TTC549 (cell line): Measurements from ENCODE around the gene FAM107B.
"Not testable (repeated sequence)": the region's sequence is repeated elsewhere in the genome, so short reads cannot be mapped to it uniquely, and the experiment has no call there.

ENCODE experiments used
- FAIRE-seq: peaks from 2 replicates; lab custom pipeline; 2012; peaks lifted over from hg19 to GRCh38; lab: Jason Lieb, UNC

The FAM107B gene

DNA sequence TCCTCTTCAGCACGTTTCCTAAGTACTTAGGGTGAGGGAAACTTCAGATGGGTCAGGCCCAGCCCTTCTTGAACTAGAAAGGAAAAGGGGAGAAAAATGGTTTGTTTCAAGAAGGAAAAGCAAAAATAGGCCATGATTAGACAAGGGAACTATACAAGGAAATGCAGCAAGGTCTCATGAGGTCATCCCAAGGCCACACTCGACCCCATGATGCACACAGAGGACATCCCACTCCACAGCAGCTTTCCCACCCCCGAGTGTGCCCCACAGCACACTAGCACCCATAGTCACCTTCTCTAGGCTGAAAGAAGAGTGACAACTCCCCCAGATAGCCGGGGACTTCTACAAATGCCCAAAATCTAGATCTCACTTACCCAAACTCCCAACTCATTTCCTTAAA is 173.4 kb downstream of the FAM107B start:
- no peak for FAIRE-seq

DNA sequence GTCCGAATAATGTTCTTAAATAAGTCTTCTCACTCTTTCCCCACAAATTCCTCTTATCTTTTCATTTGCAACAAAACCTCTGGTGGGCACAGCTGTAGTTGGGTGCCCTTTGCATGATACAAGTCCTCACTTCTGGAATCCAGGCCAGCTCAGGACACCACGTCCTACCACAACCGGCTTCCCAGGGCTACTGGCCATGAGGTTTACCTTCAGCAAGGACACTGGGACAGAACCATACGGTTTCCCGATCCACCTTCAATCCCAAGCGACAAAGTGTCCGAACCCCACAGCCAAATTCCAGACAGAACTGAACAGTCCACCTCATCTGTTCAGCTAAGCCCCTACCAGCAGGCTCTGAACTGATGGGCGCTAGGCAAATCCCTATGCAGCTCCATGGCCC is 174.6 kb downstream of the FAM107B start:
- no peak for FAIRE-seq

DNA sequence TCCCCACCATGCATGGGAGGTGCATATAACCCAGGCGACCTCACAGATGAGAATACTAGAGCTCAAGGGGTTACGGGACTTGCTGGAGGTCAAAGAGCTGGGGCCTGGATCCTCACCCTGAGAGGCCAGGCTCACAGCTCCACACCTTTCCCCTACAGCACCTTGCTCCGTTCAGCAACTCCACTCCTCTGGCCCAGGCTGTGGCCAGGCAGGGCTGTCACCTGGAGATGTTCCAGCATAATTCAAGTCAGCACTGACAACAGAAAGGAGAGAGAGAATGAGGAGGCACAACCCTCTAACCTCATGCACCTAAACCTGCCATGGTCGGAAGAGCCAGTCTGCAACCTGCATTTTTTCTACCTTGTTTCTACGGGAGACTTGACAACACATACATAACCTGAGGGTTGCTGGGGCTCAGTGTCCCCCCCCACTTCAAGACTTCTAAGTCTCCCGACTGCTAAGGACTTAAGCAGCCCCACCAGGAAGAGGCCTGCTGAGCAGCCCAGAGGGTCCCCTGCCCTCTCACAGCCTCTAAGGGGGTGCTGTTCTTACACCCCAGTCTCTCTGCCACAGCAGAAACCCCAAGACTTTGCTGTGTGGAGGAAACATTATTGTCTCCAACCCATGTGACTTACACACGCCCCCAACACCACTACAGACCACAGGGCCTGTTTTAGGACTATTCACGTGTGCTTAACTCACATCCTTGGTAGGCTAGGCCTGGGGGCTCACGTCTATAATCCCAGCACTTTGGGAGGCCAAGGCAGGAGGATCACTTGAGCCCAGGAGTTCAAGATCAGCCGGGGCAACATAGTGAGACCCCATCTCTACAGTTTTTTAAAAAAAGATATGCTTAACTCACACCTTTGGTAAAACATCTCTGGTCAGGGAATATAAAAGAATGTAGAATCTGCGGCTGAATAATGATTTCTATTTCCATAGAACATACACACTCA is 175.6 kb downstream of the FAM107B start:
- FAIRE-seq: no peak

DNA sequence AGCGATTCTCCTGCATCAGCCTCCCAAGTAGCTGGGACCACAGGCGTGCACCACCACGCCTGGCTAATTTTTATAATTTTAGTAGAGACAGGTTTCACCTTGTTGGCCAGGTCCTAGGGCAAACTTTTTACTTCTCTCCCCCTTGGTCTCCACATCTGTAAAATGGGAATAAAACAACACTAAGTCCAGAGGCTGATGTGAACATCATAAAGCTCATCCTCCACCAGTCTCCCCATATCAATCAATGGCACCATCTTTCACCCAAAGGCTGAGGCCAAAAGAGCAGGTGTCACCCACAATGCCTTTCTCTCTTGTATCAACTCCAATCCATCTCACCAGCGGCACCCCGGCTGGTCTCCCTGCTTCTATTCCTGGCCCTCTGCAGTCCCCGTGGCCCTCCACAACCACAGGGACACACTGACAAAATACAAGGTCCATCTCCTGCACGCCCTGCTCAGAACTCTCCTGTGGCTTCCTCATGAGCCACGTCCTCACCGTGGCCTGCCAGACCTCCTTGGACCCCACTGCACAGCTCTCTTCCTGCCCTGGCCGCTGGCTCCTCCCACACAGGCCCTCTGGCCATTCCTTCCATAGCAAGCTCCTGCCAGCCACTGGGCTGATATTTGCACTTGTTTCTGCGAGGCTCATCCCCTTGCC is 179.0 kb downstream of the FAM107B start:
- FAIRE-seq: no peak

DNA sequence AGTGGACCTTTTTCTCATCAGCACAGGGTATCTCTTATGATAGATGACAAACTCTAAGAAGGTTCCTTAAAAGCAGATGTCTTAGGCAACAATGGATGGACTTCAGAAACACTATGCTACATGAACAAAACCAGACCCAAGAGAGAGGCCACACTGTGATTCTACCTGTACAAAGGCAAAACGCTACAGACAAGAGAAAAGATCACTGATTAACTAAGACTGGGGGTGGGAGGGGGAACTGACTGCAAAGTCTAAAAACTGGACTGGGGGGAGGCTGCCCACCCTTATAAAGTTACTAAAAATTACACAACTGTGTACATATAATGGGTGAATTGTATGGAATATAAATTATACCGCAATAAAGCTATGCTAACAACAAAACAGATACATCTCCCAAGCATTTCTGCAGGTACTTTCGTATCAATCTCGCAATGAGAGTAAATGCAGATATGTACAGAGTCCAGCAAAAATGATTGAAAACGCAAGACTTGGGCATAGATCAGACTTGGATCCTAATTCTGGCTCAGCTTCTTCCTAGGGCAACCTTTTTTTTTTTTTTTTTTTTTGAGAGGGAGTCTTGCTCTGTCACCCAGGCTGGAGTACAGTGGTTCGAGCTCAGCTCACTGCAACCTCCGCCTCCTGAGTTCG is 179.7 kb downstream of the FAM107B start:
- no peak for FAIRE-seq

DNA sequence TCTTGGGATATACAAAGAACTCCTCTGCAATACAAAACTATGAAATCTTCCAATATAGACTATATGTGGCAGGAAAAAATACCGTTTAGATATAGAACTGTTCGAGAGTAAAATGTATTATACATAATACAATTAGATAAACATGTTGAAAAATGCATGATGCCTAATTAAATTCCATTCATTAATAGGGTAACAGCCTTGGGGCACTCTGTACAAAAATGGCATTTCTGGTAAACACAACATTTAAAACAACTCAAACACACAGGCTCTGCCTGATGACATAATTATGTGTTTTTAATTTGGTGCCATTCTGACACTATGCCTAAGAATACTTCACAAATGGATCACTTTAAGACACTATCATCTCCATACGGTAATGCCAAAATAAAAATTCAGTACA is 180.9 kb downstream of the FAM107B start:
- FAIRE-seq: no peak

DNA sequence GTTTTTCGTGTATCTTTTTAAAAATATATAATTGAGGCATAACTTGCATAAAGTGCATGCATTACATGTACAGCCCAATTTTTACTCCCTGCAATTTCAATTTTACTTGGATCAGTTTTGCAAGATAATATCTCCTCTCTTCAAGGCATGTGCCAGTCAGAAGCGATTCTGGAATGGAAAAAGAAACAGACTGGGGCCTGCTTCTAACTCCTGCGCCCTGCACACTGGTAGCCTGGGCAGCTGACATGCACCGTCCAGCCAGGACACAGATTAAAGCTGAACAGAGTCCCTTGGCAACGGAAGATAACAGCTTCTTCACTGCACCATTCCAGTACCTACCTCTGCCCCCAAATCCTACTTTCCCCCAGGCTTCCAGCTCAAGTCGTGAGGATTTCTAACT is 182.1 kb downstream of the FAM107B start:
- no peak for FAIRE-seq

DNA sequence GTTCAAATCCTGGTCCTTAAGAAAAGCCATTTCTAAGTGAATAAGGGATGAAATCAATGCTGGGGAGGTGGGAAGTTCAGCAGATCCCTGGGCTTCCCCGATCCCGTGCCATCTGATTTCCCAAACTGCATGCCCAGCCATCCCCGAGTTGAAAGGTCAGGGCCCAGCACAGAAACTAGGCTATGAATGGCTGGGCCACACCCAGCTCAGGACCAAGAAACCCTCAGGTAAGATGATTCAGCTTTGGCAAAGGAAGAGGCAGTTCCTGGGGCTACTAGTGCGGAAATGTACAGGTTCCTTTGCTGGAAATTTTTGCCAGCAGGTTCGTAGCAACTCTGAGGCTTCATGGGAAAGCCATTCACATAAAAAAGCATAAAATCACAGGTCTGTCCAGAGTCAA is 182.7 kb downstream of the FAM107B start:
- FAIRE-seq: no peak

DNA sequence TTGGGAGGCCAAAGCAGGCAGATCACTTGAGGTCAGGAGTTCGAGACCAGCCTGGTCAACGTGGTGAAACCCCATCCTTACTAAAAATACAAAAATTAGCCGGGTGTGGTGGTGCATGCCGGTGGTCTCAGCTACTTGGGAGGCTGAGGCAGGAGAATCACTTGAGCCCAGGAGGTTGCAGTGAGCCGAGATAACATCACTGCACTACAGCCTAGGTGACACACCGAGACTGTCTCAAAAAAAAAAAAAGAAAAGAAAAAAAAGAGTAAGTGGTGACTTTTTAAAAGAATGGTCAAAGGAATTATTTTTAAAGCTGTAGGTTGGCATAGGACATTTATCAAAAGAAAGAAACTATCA is 185.8 kb downstream of the FAM107B start:
- not testable (repeated sequence) for FAIRE-seq

DNA sequence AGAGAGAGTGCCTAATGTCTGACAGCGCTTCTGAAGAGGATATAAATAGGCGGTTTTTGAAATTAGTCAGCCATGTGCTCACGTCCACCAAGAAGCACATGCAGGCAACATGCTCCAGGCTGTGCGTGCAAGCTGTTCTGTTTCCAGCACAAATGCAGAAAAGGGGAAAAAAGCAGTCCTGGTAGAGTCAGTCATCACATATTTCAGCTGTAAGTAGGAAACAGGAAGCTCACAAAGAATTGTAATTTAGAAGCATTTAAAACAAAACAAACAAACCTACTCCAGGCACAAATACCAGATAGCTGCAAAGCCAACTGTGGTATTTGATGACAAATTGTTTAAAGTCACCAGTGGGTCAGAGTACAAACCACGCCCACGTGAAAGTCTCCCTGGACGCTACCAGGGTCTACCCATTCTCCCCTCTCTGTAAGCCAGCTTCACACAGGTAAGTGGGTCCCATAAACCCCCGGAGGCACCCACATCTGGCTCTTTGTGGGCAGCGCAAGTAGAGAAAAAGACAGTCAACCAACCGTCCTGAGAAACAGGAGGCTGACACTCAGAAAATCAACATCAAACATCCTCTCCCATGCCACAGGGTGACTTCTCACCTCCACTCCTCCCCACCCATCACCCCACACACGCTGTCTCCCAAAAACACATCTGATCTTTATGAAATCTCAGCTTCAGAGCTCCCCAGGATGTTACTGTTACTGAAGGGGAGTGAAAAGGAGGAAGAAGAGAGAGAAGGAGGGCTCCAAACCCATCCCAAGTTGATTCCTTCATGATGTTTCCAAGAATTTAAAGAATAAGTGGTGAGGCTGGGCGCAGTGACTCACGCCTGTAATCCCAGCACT is 186.4 kb downstream of the FAM107B start:
- no peak for FAIRE-seq

DNA sequence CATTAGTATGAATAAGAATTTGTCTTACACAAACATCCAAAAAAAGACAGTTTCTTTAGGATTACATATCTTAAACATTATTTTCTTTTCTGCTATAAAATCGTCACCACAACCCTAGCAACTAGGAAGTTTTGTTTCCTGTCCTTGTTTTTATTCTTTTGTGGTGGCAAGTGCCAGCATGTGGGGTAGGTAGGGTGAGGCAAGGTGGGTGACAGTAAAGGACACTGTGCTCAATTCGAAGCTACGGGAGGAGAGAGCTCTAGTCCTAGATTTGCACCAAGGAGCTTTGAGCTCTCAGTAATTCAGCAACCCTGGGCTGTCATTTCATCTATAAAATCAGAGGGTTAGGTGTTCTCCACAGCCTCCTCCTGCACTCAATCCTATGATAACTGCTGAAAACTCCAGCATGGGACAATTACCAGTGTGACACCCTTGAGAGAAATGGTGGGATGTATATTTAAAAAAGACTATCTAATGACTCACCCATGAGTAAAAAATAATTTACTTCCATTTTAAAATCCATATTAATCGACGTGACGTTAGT is 187.1 kb downstream of the FAM107B start:
- FAIRE-seq: no peak

DNA sequence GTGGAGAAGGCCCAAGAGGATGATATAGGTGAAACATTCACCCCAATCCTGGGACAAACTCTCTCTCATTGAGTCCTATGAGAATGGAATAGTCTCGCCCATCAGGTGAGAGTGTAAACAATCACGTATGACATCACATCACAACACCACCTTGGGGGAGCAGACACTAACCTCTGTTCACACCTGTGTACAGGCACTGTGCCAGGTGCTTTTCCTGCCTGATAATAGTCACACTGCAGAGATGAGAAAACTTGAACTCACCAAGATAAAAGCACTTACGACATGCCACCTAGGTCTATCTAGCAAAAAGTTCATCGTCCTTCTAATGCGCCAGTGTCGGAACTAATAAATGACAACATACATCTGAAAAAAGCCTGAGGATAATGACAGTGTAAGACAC is 187.8 kb downstream of the FAM107B start:
- FAIRE-seq: no peak

DNA sequence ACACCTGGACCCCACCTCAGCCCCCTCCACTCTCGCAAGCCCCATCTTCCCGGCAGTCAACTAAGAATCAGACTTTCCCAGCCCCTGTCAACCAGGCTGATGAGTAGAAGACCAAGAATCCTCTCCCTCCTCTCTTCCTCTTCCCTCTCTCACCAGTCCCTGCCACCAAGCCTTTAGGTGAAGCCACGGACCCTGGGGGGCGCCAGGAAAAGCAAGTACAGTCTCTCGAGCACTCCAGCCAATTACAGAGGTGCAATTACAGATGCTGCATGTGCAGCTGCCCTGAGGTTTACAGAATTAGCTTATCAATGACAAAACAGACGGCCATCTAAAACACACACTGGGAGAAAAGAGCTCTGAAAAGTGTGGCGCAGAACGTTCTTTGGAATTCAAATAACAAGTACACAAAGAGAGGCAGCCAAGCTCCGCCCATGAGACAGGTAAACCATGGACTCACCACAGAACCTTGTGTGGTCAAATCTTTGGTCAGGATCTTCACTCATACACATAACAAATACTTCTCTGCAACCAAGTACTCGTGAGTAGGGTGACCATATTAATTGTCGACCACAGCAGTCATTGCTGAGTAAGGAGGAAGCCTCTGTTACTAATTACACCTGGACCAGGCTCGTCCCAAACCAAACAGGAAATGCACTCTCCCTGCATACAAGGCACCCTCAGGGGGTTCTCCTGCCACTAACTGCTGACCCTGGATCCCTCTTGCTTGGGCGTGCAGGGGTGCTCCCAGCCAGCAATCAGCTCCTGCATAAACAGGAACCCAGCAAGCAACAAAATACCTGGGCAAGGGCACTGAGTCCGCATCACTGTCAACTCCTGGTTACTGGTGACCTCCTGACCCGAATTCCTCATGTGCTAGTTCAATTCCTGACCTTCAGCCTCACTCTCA is 189.2 kb downstream of the FAM107B start:
- no peak for FAIRE-seq

DNA sequence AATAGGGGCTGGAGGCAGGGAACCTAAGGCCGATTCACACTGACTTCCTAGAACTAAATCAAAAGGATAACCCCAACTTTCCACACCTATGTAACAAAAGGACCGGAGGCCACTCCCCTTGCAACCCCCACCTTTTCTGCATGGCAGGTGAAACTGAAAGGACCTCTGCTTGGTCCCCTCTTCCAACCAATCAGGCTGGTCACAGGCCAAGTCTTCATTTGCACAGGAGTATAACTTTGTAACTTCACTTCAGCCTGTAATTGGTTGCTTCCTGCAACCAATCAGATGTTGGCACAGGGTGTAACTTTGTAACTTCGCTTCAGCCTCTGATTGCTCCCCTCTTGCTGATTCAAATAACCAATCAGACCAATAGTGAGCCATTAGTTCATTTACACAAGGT is 190.0 kb downstream of the FAM107B start:
- no peak for FAIRE-seq

DNA sequence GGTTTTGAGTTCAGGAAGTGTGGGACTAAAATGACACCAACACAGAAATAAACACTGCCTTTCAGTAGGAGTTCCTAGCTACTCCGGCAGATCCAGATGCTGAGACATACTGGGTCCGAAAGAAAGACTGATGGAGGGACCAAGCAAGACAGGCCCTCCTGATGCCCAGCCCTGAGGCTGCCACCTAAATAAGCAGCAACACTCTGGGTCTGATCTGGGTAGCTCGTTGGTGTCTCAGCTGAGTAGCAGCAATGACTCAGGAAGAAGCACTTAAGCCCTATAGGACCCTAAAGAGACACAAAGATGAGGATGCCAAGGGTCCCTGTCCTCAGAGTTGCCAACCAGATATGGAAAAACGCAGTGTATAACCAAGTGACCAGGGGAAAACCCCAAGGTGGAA is 190.7 kb downstream of the FAM107B start:
- FAIRE-seq: no peak

DNA sequence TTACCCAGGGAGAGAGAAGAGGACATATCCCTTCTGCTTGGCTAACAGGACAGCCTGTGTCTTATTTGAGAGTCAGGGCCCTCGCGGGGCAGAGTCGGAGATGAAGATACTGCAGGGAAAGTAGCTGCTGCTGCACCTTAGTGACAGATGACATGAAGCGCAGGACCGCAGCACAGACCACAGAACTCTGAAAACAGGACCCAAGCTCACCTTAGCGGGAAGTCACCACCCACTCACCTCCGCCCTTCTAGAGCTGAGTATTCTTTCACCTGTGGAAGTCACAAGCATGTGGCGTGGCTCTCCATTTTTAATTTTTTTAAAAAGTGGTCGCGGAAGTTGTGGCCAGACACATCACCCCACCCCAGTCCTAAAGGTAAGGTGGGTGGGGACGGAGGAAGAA is 191.4 kb downstream of the FAM107B start:
- FAIRE-seq: no peak

DNA sequence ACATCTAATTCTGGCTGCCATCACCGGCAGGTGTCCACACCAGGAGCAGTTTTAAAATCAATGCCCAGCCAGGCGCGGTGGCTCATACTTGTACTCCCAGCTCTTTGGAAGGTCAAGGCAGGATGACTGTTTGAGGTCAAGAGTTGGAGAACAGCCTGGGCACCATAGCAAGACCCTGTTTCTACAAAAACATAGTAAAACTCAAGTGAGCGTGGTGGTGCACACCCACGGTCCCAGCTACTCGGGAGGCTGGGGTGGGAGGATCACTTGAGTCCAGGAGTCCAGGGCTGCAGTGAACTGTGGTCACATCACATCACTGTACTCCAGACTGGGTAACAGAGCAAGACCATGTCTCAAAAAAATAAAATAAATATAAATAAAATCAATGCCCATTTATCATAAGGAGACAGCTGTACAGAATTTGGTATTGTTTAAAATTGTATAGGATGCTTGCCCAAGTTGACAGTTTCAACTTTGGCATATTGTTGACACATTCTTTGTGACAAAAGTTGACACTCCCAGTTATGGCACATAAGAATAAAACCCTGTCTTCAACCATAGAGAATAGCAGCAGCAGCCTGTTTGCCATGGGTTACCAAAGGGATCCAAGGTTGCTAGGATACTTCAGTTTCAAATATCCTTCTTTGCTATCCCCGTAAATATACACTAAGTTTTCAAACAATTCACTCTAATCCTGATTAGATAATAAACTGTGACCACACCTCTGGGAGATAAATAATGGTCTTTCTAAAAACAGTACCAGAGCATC is 193.0 kb downstream of the FAM107B start:
- no peak for FAIRE-seq

DNA sequence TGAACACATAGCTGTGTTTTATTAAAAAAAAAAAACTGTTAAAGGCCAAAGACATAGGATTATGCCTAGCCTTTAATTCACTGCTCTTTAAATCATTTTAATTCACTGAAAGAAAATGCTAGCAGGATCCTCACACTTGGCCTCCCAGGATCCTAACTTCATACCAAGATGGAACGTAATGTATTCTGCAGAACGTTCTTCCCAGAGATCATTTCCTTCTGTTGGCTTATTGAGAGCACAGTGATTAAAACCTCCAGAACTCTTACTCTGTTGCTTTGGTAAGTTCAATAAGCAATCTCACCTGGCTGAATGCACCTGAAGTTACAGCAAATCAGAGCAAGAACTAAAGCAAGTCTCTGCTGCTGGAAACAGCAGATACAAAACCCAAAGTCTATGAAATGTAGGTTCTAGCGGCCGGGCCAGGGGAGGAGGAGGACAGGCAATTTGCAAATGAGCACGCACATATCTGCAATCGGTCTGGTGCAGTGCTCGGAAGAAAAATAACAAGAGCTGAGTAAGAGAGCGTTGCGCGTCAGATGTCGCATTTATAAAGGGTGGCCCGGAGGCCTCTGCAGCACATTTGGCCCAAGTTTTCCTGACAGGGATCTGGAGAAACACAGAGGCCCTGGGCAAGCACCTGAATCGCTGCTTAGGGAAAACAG is 193.9 kb downstream of the FAM107B start:
- no peak for FAIRE-seq

DNA sequence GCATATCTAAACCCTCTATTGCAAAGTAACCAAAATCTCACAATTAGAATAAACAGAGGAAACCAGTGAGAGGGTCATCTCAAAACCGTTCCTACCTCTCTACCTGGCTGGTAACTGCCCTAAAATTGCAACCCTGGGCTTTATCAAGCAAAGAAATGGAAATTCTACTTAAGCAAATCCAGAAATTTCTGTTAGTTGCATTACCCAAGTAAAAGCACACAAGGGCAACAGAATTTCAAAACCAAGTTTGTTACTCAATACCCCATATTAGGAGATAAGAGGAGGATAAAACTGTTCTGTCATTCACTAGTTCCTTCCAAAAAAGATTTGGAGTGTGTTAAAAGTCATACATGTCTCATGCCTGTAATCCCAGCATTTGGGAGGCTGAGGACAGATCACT is 195.3 kb downstream of the FAM107B start:
- no peak for FAIRE-seq
